ENCODE results near the gene ATG9B. TPM values are rescaled to one million over a fixed set of nuclear protein-coding genes. Genes with fewer than 3 reads are reported as not detected.

ATG9B gene
- total and polyA plus RNA-seq, 2 of the 13 experiments (the other 11 are each of a cell fraction or from before 2014, with no cell fraction given): 0.24 TPM; not detected in 1

- Histone ChIP-seq H3K4me2 (ENCODE audit: low read depth, low read length) (peak overlapping the region; percentile 78), H4K20me1 (ENCODE audit: insufficient read depth, low read length) (no peaks in the 10 kb centered on the region), H3K27me3 (ENCODE audit: control insufficient read depth in 1 of 2, insufficient read depth in 2 of 2, low read length in 2 of 2) (peaks cover 9 to 41% of the 10 kb centered on the region in 2 experiments), H3K4me3 (replicated peaks in 1 of 3; ENCODE audit: insufficient read depth in 1 of 3, low read depth in 2 of 3, low read length in 3 of 3) (peak overlapping the region; percentile 25 to 70 (median 26); a peak in 3 of 6 replicates), H3K79me2 (ENCODE audit: insufficient read depth, low read length) (no peaks in the 10 kb centered on the region), H3K27ac (ENCODE audit: extremely low read length, insufficient read depth, low read length) (no peak overlapping the region), H3K9ac (ENCODE audit: insufficient read depth, low read depth, low read length) (no peak overlapping the region), H3K36me3 (replicated peaks in 1 of 2; ENCODE audit: control insufficient read depth in 1 of 2, insufficient read depth in 2 of 2, low read length in 2 of 2) (no peaks in the 10 kb centered on the region; a peak in 1 of 5 replicates), H3K4me1 (ENCODE audit: insufficient read depth, low read length) (peaks cover 52% of the 10 kb centered on the region), H2AFZ (ENCODE audit: low read length) (no peak overlapping the region), H3K9me3 (ENCODE audit: low read length) (no peaks in the 10 kb centered on the region)
- ChIA-PET CTCF (ENCODE audit: low intra/inter-chr PET ratio, low total read pairs) (interaction anchor here (1.2 to 1.5 kb wide), 2 partner anchors 93 to 119 kb away, joined by 3 to 5 read pairs; no protein-coding TSS in a partner anchor), POLR2A (interaction anchor here (1.4 kb wide), 1 partner anchor 11 kb away, joined by 3 read pairs; the partner anchor contains the start of gene ABCB8)
- intact Hi-C loops (cut with micrococcal nuclease; ENCODE audit: unreplicated experiment): no loop called here
- ATAC-seq (peak; percentile 11), FAIRE-seq (no peak), DNase-seq (ENCODE audit: low spot score) (no peak)
- no peak for TF ChIP-seq FOXM1 (CRISPR knock-in tag; IDR thresholded peaks at IDR 0.05)
- 0 out of 2 replicates have a peak, but pooled peaks have one; percentile 0 for TF ChIP-seq MXD4 (CRISPR knock-in tag; IDR thresholded peaks at IDR 0.05)
- no peak for TF ChIP-seq ZNF232 (CRISPR knock-in tag; IDR thresholded peaks at IDR 0.05; ENCODE audit: borderline replicate concordance)
- TF ChIP-seq ONECUT2 (CRISPR knock-in tag; IDR thresholded peaks at IDR 0.05): no peak
- TF ChIP-seq ZNF292 (CRISPR knock-in tag; IDR thresholded peaks at IDR 0.05; ENCODE audit: borderline replicate concordance, low read depth): 0 out of 2 replicates have a peak, but pooled peaks have one; percentile 6
- TF ChIP-seq ZFP90 (CRISPR knock-in tag; IDR thresholded peaks at IDR 0.05; ENCODE audit: borderline replicate concordance): no peak
- TF ChIP-seq ZBTB1 (CRISPR knock-in tag; IDR thresholded peaks at IDR 0.05; ENCODE audit: borderline replicate concordance): no peak
- 15% methylated on average over 12 of the region's 13 CpGs for WGBS (ENCODE audit: low lambda C conversion rate)
- no TSS peak for BruUV-seq (replicated peaks)
- in situ Hi-C loops (cut with HindIII; ENCODE audit: extremely low pct_ligation_motif_present, low pct_unique_long_range_greater_than_20kb): no loop called here
Measured at GRCh38 chr7:151017370-151017952, 6.8 kb downstream of the ATG9B start.

- Histone ChIP-seq H3K9ac (ENCODE audit: insufficient read depth, low read depth, low read length) (no peak overlapping the region), H3K36me3 (replicated peaks in 1 of 2; ENCODE audit: control insufficient read depth in 1 of 2, insufficient read depth in 2 of 2, low read length in 2 of 2) (no peaks in the 10 kb centered on the region; a peak in 1 of 5 replicates), H4K20me1 (ENCODE audit: insufficient read depth, low read length) (no peaks in the 10 kb centered on the region), H3K27me3 (ENCODE audit: control insufficient read depth in 1 of 2, insufficient read depth in 2 of 2, low read length in 2 of 2) (peaks cover 9 to 36% of the 10 kb centered on the region in 2 experiments), H2AFZ (ENCODE audit: low read length) (no peak overlapping the region), H3K4me2 (ENCODE audit: low read depth, low read length) (no peak overlapping the region), H3K4me3 (replicated peaks in 1 of 3; ENCODE audit: insufficient read depth in 1 of 3, low read depth in 2 of 3, low read length in 3 of 3) (peak overlapping the region in 1 of 3 experiments; percentile 70; a peak in 1 of 6 replicates), H3K79me2 (ENCODE audit: insufficient read depth, low read length) (no peaks in the 10 kb centered on the region), H3K9me3 (ENCODE audit: low read length) (no peaks in the 10 kb centered on the region), H3K27ac (ENCODE audit: extremely low read length, insufficient read depth, low read length) (no peak overlapping the region), H3K4me1 (ENCODE audit: insufficient read depth, low read length) (peaks cover 56% of the 10 kb centered on the region)
- no TSS peak for BruUV-seq (replicated peaks)
- TF ChIP-seq ZNF251 (CRISPR knock-in tag; IDR thresholded peaks at IDR 0.05): no peak
- TF ChIP-seq PBX2 (CRISPR knock-in tag; IDR thresholded peaks at IDR 0.05): no peak
- TF ChIP-seq ZSCAN25 (CRISPR knock-in tag; IDR thresholded peaks at IDR 0.05): no peak
- TF ChIP-seq CBX5 (CRISPR knock-in tag; IDR thresholded peaks at IDR 0.05; ENCODE audit: borderline replicate concordance): no peak
- no peak for TF ChIP-seq PHF8 (CRISPR knock-in tag; IDR thresholded peaks at IDR 0.05)
- TF ChIP-seq ZBTB7A (CRISPR knock-in tag; IDR thresholded peaks at IDR 0.05): no peak
- TF ChIP-seq GABPA (IDR thresholded peaks at IDR 0.05; ENCODE audit: low read depth, low read length): no peak
- TF ChIP-seq GABPA (CRISPR knock-in tag; IDR thresholded peaks at IDR 0.05; ENCODE audit: low read depth): no peak
- no peak for TF ChIP-seq NCOA1 (CRISPR knock-in tag; IDR thresholded peaks at IDR 0.05)
- no peak for TF ChIP-seq HMGA1 (CRISPR knock-in tag; conservative IDR thresholded peaks at IDR 0.05)
- no peak for TF ChIP-seq ZNF24 (IDR thresholded peaks at IDR 0.05)
- no peak for TF ChIP-seq ZNF605 (CRISPR knock-in tag; IDR thresholded peaks at IDR 0.05)
- no peak for TF ChIP-seq PRMT3 (CRISPR knock-in tag; IDR thresholded peaks at IDR 0.05; ENCODE audit: borderline replicate concordance, low read depth)
- no peak for TF ChIP-seq STAG1 (CRISPR knock-in tag; IDR thresholded peaks at IDR 0.05)
- 29% methylated on average over 15 of the region's 15 CpGs for WGBS (ENCODE audit: low lambda C conversion rate)
- DNase-seq (ENCODE audit: low spot score): no peak
- in situ Hi-C loops (cut with HindIII; ENCODE audit: extremely low pct_ligation_motif_present, low pct_unique_long_range_greater_than_20kb) (no loop called here), intact Hi-C loops (cut with micrococcal nuclease; ENCODE audit: unreplicated experiment) (no loop called here)
- ChIA-PET CTCF (ENCODE audit: low intra/inter-chr PET ratio, low total read pairs) (no interaction called here), POLR2A (no interaction called here)
- no peak for ATAC-seq
- no peak for FAIRE-seq
Measured at GRCh38 chr7:151016942-151017341, 7.4 kb downstream of the ATG9B start.
